Camera-type eye (tissue), 1 donor: ENCODE results near the gene KCNMB2. TPM values are rescaled to one million over a fixed set of nuclear protein-coding genes. Genes with fewer than 3 reads are reported as not detected.

Experiments
- total RNA-seq: library from RNA; depleted of rRNA; stranded (reverse); fragments of >200 nt; gene quantifications from one replicate; pipeline ENCODE4 v1.2.3, GENCODE V29; 2014

The KCNMB2 gene
- total RNA-seq = 7.8 TPM

GRCh38 chr3:178536211-178537079, at the start of gene KCNMB2:
TSS of gene KCNMB2 (plus strand) at chr3:178536436.

